ENCODE results near the gene PRKAR2A. TPM values are rescaled to one million over a fixed set of nuclear protein-coding genes. Genes with fewer than 3 reads are reported as not detected.

Gene PRKAR2A
- total RNA-seq, 1 donor from 2014 or later: 29.7 TPM

Other genes starting within 250 kb of the PRKAR2A start
- gene UQCRC1, start 238.2 kb downstream of the PRKAR2A start, total RNA-seq: 143 and 146 TPM in 2 replicates
- 0.34 TPM in 1 of 2 replicates, not detected in the other for gene TMEM89, start 226.1 kb downstream of the PRKAR2A start, total RNA-seq
- gene SLC26A6, start 212.4 kb downstream of the PRKAR2A start, total RNA-seq: 40.1 and 43.0 TPM in 2 replicates
- 6.0 and 7.4 TPM in 2 replicates for gene CELSR3, start 185.0 kb downstream of the PRKAR2A start, total RNA-seq
- 28.6 and 30.0 TPM in 2 replicates for gene NCKIPSD, start 162.0 kb downstream of the PRKAR2A start, total RNA-seq
- gene IP6K2, start 130.7 kb downstream of the PRKAR2A start, total RNA-seq: 57.3 and 57.6 TPM in 2 replicates
- 34.7 and 38.6 TPM in 2 replicates for gene SLC25A20, start 51.0 kb upstream of the PRKAR2A start, total RNA-seq
- 128 and 137 TPM in 2 replicates for gene ARIH2, start 71.0 kb upstream of the PRKAR2A start, total RNA-seq
- 43.3 and 48.9 TPM in 2 replicates for gene P4HTM, start 142.4 kb upstream of the PRKAR2A start, total RNA-seq
- gene WDR6, start 159.5 kb upstream of the PRKAR2A start, total RNA-seq: 148 and 151 TPM in 2 replicates
- gene DALRD3, start 170.7 kb upstream of the PRKAR2A start, total RNA-seq: 22.2 and 23.1 TPM in 2 replicates
- 119 and 120 TPM in 2 replicates for gene NDUFAF3, start 174.2 kb upstream of the PRKAR2A start, total RNA-seq
- gene IMPDH2, start 181.5 kb upstream of the PRKAR2A start, total RNA-seq: 157 and 161 TPM in 2 replicates
- 150 TPM in 2 replicates for gene QRICH1, start 246.2 kb upstream of the PRKAR2A start, total RNA-seq